SIG-M5 treated with dmso at 0.1 percent for 504 hours (cell line): Measurements from ENCODE around the gene UHMK1.
"Not testable (repeated sequence)": the region's sequence is repeated elsewhere in the genome, so short reads cannot be mapped to it uniquely, and the experiment has no call there.

Experiments used
- DNase-seq: peaks from one replicate; lab custom pipeline; 2025; ENCODE audit not compliant: unreplicated experiment; lab: John Stamatoyannopoulos, UW

UHMK1 gene, protein sequence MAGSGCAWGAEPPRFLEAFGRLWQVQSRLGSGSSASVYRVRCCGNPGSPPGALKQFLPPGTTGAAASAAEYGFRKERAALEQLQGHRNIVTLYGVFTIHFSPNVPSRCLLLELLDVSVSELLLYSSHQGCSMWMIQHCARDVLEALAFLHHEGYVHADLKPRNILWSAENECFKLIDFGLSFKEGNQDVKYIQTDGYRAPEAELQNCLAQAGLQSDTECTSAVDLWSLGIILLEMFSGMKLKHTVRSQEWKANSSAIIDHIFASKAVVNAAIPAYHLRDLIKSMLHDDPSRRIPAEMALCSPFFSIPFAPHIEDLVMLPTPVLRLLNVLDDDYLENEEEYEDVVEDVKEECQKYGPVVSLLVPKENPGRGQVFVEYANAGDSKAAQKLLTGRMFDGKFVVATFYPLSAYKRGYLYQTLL

DNA sequence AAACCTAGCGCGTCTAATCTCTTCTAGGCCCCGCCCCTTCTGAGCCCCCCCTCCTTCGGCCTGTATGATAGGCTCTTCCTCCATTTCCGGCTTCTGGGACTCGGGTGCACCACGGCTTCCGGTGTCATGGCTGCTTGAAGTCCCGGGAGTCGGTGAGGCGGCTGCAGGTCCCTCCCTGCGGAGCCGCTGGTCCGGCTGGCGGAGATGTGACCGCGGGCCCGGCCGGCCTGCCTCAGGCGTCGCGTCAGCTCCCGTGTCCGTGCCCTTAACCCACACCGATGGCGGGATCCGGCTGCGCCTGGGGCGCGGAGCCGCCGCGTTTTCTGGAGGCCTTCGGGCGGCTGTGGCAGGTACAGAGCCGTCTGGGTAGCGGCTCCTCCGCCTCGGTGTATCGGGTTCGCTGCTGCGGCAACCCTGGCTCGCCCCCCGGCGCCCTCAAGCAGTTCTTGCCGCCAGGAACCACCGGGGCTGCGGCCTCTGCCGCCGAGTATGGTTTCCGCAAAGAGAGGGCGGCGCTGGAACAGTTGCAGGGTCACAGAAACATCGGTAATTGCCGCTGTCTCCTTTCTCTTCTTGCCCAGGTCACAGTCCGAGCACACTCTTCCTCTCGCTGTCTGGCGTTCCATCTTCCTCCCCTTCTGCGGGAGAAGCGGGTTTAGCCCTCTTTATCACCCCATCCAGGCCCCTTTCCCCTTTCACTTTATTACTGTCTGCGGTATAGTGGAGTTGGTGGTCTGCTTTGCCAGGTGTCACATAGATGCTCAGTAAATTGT lies at the start of gene UHMK1:
TSS of gene UHMK1 (plus strand) at position 96 of the 773 bp plus-strand sequence. CDS start at position 279, 183 bp downstream.
- peak; percentile 97 for DNase-seq

DNA sequence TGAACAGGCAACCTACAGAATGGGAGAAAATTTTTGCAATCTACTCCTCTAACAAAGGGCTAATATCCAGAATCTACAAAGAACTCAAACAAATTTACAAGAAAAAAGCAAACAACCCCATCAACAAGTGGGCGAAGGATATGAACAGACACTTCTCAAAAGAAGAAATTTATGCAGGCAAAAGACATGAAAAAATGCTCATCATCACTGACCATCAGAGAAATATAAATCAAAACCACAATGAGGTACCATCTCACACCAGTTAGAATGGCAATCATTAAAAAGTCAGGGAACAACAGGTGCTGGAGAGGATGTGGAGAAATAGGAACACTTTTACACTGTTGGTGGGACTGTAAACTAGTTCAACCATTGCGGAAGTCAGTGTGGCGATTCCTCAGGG lies 43.3 kb upstream of the UHMK1 start:
- DNase-seq, result not testable (repeated sequence)

DNA sequence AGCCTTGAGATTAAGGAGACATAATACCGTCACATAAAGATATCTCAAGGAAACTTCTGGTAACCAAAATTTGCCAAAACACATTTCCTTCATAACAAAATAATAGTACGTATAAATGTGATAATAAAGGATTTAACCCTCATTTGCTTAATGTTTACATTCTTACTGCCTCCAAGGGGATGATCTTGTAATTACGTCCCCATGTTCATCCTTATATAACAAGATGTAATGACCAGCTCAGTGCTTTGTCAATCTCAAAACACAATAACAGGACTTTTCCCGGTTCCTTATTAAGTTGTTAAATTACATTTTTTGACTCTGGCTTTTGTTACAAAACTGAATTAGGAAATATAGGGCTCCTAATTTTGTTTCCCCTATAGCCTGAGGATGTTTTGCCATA lies 41.3 kb upstream of the UHMK1 start:
- no peak for DNase-seq

DNA sequence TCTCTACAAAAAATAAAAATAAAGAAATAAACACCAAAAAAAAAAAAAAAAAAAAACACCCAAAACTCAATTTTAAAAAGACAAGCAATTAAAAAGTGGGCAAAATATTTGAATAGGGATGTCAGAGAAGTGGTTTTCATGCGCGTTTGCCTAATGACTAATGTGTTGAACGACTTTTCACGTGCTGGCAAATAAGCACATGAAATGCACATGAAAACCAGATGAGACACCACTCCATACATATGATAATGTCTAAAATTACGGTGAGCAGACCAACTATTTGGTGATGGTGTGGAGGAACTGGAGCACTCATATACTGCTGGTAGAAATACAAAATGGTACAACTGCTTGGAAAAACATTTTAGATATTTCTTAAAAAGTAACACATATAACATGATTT lies 39.4 kb upstream of the UHMK1 start:
- DNase-seq, result no peak

DNA sequence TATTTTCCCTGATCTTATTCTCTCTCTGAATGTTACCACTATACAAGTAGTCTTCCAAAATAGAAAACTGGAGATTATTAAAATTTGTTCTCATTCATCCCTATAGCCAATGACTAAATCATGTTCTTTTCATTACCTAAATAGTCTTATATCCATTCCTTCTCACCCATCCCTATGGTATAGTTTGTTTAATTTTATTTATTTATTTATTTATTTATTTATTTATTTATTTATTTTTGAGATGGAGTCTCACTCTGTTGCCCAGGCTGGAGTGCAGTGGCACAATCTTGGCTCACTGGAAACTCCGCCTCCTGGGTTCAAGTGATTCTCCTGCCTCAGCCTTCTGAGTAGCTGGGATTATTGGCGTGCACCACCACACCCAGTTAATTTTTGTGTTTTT lies 35.2 kb upstream of the UHMK1 start:
- DNase-seq, result not testable (repeated sequence)

DNA sequence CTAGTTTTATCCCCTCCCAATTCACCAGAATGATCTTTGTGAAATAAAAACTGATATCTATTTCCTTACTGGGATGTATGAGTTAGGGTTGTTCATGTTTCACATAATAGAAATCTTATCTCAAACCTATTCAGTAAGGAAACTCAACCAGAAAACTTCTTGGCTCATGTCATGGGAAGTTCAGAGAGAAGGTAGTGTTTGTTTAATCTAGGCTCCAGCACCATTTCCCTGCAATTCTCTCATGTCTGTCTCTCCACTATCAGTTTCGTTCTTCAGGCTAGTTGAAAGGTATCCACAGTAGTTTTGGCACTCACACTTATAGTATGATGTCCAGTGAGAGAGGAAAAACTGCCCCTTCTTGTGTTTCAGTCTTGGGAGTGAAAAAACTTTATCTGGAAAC lies 34.6 kb upstream of the UHMK1 start:
- DNase-seq, result no peak

DNA sequence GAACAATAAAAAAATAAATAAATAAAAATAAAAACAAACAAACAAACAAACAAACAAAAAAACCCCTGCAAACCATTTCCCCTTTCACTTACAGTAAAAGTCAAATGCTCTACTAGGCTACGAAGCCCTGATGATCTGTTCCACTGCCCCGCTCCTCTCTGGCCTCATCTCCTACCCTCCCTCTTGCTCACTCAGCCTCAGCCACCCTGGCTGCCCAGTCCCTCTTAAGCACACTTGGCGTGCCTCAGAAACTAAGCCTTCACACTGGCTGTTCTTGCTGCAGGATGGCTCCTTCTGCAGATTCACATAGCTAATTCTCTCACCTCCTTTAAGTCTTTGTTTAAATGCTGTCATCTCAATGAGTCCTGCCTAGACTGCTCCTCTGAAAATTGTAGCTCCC lies 30.8 kb upstream of the UHMK1 start:
- no peak for DNase-seq

DNA sequence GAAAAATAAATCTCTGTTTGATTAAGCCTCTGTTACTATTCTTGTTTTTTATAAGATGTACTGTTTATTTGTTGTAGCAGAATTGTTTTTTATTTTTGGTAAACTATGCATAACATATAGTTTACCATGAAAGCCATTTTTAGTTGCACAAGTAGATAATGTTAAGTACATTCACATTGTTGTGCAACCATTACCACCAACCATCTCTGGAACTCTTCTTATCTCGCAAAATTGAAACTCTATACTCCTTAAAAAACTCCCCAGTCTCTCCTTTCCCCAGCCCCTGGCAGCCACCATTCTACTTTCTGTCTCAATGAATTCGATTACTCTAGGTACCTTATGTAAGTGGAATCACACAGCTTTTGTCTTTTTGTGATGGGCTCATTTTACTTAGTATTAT lies 27.4 kb upstream of the UHMK1 start:
- no peak for DNase-seq

DNA sequence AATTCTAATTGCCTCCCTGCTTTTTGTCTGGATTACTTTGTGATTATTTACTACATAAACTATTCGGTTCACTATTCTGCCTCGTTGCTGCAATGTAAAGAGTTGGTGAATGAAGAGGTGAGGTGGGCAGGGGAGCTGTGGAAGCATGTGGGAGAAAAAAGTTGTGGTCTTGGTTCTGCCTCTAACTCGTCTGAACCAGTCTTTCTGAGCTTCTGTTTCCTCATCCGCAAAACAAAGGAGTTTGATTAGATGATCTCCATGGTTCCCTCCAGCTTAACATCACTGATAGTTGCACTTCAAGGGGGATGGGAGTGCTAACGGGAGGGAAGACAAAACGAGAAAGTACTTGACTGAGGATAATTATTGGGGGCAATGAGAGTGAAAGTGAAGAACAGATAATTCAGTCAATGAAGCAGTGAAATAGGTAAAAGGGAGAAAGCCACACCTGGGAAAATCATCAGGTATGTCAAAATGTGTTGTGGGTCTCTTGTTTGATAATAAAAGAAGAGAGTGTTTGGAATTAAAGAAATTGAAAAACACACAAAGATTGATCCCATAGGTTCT lies 26.2 kb upstream of the UHMK1 start:
- DNase-seq, result no peak

DNA sequence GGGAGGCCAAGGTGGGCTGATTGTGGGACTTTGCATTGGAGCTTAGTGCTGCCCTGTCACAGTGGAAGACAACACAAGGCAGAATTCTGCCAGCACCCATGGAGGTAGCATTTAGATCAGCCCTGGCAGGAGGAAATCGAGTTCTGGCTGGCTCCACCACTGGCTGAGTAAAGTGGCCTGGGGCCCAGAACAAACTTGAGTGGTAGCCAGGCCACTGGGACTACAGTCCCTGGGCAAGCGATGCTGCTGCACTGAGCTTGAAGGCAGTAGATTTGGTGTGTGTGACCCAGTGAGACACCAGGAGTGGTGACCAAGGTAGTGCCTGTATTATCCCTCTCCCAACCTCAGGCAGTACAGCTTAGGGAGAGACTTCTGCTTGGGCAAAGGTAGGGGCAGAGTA lies 22.5 kb upstream of the UHMK1 start:
- DNase-seq, result no peak

DNA sequence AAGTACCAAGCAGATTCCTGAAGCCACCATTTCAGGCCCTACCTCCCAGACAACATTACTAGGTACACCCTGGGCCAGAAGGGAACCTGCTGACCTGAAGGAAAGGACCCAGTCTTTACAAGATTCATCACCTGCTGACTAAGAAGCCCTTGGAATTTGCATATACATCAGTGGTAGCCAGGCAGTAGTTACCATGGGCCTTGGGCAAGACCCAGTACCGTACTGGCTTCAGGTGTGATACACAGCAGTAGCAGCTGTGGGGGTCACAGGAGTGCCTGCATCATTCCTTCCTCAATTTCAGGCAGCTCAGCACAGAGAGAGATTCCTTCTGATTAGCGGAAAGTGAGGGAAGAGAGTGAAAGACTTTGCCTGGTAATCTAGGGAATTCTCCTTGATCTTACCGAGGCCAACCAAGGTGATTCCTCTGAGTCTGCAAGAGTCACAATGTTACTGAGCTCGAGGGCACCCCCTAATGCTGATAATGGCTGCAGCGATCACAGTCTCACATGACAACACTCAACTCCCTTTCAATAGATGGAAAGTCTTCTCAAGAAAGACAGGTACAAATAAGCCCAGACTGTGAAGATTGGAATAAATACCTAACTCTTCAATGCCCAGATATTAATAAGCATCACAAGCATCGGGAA lies 22.0 kb upstream of the UHMK1 start:
- no peak for DNase-seq

DNA sequence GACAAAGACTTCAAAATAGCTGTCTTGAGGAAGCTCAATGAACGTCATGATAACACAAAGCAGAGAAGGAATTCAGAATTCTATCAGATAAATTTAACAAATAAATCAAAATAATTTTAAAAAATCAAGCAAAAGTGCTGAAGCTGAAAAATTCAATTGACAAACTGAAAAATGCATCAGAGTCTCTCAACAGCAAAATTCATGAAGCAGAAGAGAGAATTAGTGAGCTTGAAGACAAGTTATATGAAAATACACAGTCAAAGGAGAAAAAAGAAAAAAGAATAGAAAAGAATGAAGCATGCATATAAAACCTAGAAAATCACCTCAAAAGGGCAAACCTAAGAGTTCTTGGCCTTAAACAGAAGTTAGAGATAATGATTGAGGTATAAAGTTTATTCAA lies 21.0 kb upstream of the UHMK1 start:
- no peak for DNase-seq

DNA sequence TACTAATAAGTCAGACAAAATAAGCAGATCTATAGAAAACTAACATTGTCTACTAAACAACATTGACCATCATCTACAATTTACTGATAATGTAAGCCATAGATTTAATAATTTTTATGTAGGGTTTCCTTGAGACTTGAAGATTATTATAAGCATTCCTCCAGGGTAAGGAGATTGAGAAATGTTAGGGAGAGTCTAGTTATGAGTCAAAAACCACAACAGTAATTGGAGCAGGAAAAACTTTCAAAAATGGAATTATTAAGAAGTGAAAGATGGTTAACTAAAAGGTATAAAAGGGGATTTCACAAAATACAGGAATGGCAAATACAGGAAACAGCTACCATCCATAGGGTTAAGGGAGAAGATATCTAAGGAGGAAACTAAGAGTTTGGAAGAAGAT lies 12.4 kb upstream of the UHMK1 start:
- no peak for DNase-seq

DNA sequence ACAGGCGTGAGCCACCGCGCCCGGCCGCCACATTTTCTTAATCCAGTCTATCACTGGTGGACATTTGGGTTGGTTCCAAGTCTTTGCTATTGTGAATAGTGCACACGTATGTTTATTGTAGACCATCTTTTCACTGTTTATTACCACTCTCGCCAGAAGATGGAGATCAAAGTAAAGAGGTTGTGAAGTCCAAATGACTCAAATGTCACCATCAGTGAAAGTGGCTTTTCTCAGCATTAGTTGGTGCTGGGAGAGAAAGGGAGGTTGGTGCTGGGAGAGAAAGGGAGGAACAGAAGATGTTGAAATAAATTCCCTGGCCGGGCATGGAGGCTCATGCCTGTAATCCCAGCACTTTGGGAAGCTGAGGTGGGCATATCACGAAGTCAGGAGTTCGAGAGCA lies 10.4 kb upstream of the UHMK1 start:
- DNase-seq, result no peak

DNA sequence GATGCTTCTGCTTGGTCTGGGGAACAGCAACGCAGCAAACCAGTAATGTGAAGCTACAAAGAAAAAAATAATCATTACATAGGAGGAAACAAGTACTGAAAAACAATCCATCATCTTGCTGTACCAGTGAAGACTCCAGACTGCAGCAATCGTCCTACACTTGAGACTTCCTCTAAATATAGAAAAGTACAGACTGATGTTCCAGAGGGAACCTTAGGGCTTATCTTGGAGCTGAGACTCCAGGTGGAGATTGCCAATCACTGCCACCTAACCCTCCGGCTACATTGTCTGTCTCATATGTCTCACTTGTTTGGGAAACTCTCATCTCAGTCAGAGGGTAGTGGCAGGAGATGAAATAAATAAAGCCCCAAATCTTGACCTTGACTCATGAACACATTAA lies 9.4 kb upstream of the UHMK1 start:
- DNase-seq, result no peak

DNA sequence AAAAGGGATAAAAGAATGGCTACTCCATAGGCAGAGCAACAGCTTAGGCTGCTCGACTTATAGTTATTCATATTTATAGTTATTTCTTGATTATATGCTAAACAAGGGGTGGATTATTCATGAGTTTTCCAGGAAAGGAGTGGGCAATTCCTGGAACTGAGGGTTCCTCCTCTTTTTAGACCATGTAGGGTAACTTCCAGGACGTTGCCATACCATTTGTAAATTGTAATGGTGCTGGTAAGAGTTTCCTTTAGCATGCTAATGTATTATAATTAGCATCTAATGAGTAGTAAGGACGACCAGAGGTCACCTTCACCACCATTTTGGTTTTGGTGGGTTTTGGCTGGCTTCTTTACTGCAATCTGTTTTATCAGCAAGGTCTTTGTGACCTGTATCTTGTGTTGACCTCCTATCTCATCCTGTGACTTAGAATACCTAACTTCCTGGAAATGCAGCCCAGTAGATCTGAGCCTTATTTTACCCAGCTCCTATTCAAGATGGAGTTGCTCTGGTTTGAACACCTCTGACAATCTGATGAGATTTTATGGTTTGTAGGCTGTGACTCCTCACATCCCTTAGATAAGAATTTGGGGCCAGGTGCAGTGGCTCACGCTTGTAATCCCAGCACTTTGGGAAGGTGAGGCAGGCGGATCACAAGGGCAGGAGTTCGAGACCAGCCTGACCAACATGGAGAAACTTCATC lies 1.9 kb upstream of the UHMK1 start:
- DNase-seq, result not testable (repeated sequence)

DNA sequence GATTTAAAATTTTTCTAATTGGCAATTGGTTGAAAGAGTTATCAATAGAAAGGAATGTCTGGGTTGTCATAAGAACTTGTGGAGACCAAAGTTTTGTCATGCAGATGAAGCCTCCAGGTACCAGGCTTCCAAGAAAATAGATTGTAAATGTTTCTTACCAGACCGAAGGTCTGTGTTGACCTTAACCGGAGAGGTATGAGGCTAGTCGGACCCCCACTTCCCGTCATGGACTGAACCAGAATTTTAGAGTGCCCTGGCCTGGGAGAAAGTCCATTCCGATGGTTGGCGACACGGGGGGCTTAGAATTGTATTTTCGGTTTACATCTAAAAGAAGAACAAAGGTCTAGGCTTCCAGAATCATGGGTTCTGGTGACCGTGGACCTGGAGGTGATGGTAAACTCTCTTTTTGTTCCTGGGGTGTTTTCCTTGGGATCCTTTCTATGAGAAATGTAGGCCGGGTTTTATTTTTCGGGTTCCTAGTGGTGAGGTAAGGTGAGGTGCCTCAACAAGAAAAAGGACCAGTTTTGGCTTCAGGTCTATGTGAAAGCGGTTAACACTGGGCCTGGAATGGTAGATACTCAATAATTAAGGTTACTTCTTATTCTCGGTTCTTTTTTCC lies 405 bp upstream of the UHMK1 start:
- DNase-seq, result no peak

DNA sequence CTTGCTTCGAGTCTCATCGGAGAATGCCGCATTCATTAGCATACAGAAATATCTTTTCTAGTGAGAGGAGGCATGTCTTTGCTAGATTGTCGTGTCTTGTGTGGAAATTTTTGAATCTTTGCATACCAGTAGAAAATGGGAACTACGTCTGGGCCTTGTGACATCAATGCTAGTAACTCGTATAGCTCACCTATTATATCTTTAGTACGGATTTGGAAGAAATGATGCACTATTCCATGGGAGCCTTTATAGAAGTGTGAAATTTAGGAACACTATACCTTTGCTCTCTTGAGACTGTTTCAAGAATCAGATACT lies 835 bp downstream of the UHMK1 start:
- peak; percentile 66 for DNase-seq

DNA sequence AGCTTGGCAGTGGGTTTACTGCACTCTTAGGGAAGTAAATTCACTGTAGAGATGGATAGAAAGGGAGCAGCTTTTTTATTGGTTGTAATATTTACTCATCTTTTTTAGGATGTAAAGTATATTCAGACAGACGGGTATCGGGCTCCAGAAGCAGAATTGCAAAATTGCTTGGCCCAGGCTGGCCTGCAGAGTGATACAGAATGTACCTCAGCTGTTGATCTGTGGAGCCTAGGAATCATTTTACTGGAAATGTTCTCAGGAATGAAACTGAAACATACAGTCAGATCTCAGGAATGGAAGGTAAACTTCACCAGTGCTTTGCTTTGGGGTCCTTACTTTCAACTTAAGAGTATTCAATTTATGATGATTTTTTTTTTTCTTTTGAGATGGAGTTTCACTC lies 3.2 kb downstream of the UHMK1 start:
- no peak for DNase-seq

DNA sequence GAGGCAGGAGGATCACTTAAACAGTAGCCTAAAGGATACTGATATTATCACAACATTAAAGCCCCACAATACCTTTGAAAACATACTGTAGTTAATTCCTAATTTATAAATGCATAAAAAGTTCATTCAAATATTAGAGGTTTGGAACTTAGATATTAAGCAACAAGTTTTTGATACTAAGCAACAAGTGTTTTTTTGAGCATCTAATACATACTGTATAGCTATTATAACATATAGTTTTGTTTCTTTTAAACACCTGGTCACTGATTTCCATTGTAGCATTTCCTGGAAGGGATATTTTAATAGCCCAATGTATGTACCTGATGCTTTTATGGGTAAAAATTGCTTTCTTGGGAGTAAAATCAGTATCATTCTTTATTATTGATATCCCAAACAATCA lies 4.5 kb downstream of the UHMK1 start:
- no peak for DNase-seq

DNA sequence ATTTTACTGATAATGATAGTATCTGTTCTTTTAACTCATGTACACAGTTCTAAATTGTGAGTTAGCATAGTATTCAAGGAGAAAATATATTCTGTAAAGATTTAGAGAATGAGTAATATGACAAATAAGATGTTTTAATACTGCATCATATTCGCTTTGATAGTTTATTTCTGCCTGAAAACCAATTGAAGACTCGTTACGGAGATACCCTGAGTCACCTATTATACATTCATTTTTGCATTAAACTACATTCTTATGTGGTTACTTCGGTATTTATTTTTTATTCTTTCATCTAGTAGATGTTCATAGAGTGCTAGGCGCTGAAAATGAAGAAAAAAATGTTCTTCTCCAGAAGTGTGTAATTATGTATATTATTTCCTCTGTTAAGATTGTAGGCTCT lies 5.3 kb downstream of the UHMK1 start:
- DNase-seq, result no peak
